ENCODE data around the gene WWOX.

DNA sequence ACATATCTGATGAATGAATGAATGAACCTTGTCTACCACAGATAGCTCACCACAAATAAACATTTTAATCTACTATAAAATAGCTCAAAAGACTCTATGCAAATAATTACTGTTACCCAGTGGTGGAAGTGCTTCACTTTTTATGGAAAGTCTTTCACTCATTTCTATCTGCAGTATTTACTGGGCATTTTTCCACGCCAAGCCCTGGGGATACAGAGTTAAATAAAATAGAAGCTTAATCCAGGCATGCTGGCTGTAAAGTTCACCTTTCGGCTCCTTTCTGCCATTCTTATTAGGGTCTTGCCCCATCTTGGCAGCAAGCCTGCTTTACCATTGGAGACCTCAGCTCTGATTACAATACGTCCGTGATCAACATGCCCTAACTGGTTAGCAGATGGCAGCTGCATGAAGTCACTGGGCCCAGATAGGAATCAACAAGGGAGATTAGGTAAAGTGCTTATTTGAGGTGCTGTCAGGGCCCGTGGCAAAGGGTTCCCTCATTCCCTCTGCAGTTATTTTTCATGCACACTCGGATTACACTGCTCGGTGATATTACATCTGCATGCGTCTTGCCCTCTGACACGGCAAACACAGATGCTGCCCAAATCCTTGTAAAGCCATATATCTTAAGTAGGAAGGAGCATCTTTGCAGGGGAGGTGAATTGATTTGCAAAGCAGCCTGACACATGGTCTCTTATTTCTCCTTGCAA is 648.9 kb downstream of the WWOX start:
- no peak for TF ChIP-seq EZH2 (IDR thresholded peaks at IDR 0.05)
- TF ChIP-seq POLR2AphosphoS5 (IDR thresholded peaks at IDR 0.05; ENCODE audit: borderline replicate concordance, low read depth, low read length): no peak
- no peak for TF ChIP-seq FOXP2 (optimal IDR thresholded peaks at IDR 0.05; ENCODE audit: control extremely low read depth, extremely low read length, insufficient read depth)

Data from SK-N-MC (cell line).